BJ (cell line): ENCODE data around the gene MGAM2. TPM values are rescaled to one million over a fixed set of nuclear protein-coding genes. Genes with fewer than 3 reads are reported as not detected.

Source experiments
- CTCF ChIA-PET: fragments of 350-600 bp; formaldehyde crosslinking; extraction: SDS; loops from one replicate; lab custom pipeline; 2021; ENCODE audit warnings: antibody characterized with exemption, inconsistent platforms; lab: Yijun Ruan, JAX
- POLR2A ChIA-PET: fragments of 300-600 bp; sonication (Branson Sonifier 250); formaldehyde crosslinking; extraction: SDS; loops from one replicate; lab custom pipeline; 2021; ENCODE audit warnings: antibody characterized with exemption; lab: Charles Lee
- DNase-seq: peaks from one replicate; pipeline ENCODE4 v3.0.0-alpha.2; 2011; ENCODE audit warnings: low read depth
- H3K27me3 ChIP-seq: 2 replicates; pipeline ENCODE4 v1.6.0; 2011; ENCODE audit warnings: low read length; ENCODE audit not compliant: control insufficient read depth, insufficient read depth
- H3K36me3 ChIP-seq: 2 replicates; pipeline ENCODE4 v1.5.1; 2011; ENCODE audit warnings: low read length; ENCODE audit not compliant: control insufficient read depth, insufficient read depth
- H3K4me3 ChIP-seq: 2 replicates; pipeline ENCODE4 v1.5.1; 2011; ENCODE audit warnings: low read depth, mild to moderate bottlenecking, control low read depth, low read length
- polyA plus RNA-seq: library from polyadenylated mRNA; depleted of rRNA; stranded (reverse); fragments of >200 nt; gene quantifications from 2 replicates; pipeline ENCODE4 v1.2.3, GENCODE V29; 2011
- TF ChIP-seq, protein P1 (sequence below): IDR thresholded peaks from 2 replicates; pipeline ENCODE4 v1.5.1; 2011; ENCODE audit warnings: low read depth, mild to moderate bottlenecking, control low read depth, inconsistent platforms, low read length, moderate library complexity; ENCODE audit not compliant: insufficient read depth

The MGAM2 gene
- polyA plus RNA-seq, 1 experiment: not detected

DNA sequence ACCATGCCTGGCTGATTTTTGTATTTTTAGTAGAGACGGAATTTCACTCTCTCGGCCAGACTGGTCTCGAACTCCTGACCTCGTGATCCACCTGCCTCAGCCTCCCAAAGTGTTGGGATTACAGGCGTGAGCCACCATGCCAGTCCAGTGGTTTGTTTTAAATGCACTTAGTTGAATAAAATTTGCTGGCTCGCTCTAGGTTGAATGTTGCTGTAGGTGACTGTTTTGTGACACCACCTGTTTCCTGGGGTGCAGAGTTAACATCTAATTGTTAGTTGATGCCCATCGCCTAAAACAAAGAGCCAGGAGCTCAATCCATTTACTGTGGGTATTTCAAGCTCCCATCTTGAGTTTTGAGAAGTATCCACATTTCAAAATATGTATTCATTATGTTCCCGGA lies 31.2 kb downstream of the MGAM2 start:
- H3K27me3 ChIP-seq: no peaks in the 10 kb centered on the region
- no peak overlapping the region for H3K4me3 ChIP-seq
- no peaks in the 10 kb centered on the region for H3K36me3 ChIP-seq
- no peak for DNase-seq
- TF ChIP-seq, protein P1, sequence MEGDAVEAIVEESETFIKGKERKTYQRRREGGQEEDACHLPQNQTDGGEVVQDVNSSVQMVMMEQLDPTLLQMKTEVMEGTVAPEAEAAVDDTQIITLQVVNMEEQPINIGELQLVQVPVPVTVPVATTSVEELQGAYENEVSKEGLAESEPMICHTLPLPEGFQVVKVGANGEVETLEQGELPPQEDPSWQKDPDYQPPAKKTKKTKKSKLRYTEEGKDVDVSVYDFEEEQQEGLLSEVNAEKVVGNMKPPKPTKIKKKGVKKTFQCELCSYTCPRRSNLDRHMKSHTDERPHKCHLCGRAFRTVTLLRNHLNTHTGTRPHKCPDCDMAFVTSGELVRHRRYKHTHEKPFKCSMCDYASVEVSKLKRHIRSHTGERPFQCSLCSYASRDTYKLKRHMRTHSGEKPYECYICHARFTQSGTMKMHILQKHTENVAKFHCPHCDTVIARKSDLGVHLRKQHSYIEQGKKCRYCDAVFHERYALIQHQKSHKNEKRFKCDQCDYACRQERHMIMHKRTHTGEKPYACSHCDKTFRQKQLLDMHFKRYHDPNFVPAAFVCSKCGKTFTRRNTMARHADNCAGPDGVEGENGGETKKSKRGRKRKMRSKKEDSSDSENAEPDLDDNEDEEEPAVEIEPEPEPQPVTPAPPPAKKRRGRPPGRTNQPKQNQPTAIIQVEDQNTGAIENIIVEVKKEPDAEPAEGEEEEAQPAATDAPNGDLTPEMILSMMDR: no peak
- ChIA-PET CTCF (no interaction called here), POLR2A (no interaction called here)

GRCh38 chr7:142146124-142146523 lies 34.6 kb downstream of the MGAM2 start:
- ChIA-PET POLR2A (no interaction called here), CTCF (no interaction called here)
- H3K27me3 ChIP-seq: no peaks in the 10 kb centered on the region
- no peaks in the 10 kb centered on the region for H3K36me3 ChIP-seq
- TF ChIP-seq, protein P1: no peak
- DNase-seq: no peak
- H3K4me3 ChIP-seq: no peak overlapping the region

- no peaks in the 10 kb centered on the region for H3K36me3 ChIP-seq
- TF ChIP-seq, protein P1: no peak
- CTCF ChIA-PET: no interaction called here
- H3K4me3 ChIP-seq: no peak overlapping the region
- H3K27me3 ChIP-seq: no peaks in the 10 kb centered on the region
- DNase-seq: no peak
- POLR2A ChIA-PET: no interaction called here
Observed at GRCh38 chr7:142150356-142150755, 38.8 kb downstream of the MGAM2 start.

DNA sequence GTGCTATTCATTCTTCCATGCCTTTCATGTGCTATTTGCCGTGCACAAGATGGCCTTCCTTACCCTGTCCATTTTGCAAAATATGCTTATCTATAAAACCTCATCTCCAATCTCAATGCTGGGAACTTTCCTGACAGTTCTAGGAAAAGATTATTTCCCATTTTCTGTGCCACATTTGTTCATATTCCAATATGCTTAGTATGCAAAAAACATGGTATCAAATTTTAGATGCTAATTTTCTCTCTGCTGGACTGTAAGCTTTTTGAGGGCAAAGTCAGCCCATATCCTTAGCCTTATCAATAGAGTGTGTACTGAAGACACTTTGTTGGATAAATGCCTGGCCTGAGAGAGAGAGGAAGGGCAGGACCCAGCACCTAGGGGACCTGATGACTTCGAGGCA lies 39.4 kb downstream of the MGAM2 start:
- ChIA-PET POLR2A (no interaction called here), CTCF (no interaction called here)
- TF ChIP-seq, protein P1: no peak
- H3K27me3 ChIP-seq: no peaks in the 10 kb centered on the region
- no peak for DNase-seq
- H3K36me3 ChIP-seq: no peaks in the 10 kb centered on the region
- no peak overlapping the region for H3K4me3 ChIP-seq

DNA sequence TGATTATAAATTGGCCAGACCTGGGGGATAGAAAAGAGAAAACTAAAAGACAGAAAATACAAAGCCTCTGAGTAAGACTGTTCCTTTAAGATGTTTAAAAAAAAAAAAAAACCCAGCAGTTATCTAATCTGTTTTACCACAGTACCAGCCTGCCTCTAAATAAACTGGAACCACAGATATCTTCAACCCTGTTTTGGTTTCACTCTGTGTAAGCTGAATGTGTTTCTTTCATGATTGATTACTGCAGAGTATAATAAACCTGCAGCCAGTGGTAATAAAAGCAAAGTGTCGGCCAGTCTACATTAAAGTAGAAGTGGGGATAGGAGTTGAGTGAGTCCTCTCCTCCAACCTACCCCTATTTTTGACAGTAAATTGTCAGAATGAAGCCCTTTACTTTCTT lies 40.6 kb downstream of the MGAM2 start:
- no peaks in the 10 kb centered on the region for H3K36me3 ChIP-seq
- TF ChIP-seq, protein P1: no peak
- H3K27me3 ChIP-seq: no peaks in the 10 kb centered on the region
- ChIA-PET POLR2A (no interaction called here), CTCF (no interaction called here)
- DNase-seq: no peak
- no peak overlapping the region for H3K4me3 ChIP-seq
